Pulmonary artery endothelial cell (primary cell): Measurements from ENCODE around the gene PXK. TPM values are rescaled to one million over a fixed set of nuclear protein-coding genes. Genes with fewer than 3 reads are reported as not detected.

Source experiments
- DNase-seq: peaks from one replicate; pipeline ENCODE4 v3.0.0-alpha.2; 2011; ENCODE audit warnings: low read depth, low spot score
- total RNA-seq: library from RNA; depleted of rRNA; stranded (reverse); fragments of >200 nt; gene quantifications from 2 replicates; pipeline ENCODE4 v1.2.3, GENCODE V29; 2014

Gene PXK
- total RNA-seq, 1 donor from 2014 or later: 13.6 TPM

DNA sequence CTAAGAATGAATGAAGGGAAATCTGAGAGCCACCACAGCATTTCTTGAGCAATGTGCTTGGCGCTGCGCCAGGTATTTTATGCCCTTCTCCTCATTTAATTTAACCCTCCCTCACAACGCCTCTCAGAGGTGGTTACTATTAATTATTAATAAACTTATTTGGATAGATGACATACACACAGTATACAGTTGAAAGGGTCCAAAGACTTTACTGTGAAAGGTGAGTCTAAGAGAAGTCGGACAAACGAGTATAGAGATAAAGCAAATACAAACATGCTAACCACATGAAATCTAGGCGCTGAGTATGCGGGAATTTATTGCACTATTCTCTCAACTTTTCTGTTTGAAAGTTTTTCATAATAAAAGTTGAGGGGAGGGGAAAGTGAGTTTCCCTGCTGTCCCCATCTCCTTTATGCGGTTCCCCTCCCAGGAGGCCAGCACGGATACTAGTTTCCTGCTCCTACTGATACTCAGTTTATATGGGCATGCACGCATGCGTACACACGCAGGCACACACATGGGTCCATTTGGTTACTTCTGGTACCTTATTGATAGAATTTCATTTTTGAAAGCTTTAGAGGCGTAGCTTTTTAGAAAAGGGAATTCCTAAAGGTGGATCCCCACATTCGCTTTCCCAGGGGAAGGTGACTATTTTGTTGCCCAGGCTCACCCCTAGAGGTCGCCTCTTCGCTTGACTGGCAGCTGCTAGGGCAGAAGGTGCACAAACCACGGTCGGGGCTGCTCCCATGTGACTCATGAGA lies 130.7 kb downstream of the PXK start:
- DNase-seq: peak; percentile 15

DNA sequence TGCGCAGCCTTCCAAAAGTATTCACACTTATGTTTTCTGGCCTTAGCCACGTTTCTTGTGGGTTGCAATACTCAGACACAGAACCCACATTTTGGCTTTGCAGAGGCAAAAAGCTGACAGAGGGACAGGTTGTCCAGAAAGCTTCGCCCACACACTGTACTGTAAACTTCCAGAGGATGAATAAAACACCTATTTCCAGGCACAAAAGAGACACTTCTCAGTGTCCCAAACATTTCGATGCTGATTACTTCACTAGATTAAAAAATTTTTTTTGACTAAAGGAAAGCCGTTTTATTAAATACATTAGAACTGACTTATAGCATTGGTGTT lies 131.2 kb downstream of the PXK start:
- DNase-seq: no peak

DNA sequence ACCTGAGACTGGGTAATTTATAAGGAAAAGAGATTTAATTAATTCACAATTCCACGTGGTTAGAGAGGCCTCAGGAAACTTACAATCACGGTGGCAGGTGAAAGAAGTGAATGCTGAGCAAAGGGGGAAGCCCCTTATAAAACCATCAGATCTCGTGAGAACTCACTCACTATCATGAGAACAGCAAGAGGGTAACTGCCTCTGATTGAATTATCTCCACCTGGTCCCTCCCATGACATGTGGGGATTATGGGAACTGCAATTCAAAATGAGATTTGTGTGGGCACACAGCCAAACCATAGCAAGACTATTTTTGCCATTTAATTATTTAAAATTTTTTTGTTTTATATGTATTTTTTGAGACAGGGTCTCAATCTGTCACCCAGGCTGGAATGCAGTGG lies 132.2 kb downstream of the PXK start:
- no peak for DNase-seq

DNA sequence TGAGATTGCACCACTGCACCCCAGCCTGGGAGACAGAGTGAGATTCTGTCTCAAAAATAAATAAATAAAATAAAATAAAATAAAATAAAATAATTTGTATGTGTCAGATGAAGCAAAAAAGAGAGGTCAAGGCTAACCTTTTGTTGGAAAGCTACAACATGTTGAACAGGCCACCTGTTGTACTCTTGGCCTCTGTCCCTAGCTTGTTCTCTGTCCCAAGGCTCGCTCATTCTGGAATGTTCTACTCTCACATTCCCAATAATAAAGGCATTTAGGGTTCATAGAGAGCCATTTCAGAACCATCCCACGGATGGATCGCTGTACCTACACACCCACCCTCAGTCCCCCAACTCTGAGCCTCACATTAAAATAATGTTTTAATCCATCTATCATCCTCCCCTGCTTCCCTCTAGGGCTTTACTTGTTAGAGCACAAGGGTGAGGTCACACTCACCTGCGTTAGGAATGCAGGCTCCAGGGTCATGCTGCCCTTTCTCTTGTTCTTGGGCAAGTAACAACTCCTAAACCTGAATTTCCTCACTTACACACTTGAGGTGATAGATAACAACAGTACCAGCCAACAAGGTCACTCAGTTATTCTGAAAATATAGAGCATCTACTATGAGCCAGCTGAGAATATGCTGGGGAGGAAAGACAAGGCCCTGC lies 134.3 kb downstream of the PXK start:
- no peak for DNase-seq

DNA sequence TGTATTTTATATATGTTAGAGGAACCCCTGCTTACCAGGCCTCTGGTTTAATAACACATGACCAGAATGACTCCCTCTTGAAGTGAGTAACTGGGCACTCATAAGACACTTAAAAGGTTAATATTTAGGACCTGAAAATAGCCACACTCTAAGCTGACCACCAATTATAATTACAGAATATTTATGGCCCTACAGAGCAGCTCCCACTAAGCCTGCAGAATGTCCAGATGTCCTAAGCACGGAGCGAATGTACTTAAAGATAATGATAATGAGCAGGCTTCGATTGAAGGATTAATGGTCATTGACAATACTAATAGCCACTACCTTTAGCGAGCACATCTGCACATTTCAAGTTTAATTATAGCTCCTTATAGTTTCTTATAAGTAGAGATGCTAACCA lies 136.4 kb downstream of the PXK start:
- DNase-seq: no peak

DNA sequence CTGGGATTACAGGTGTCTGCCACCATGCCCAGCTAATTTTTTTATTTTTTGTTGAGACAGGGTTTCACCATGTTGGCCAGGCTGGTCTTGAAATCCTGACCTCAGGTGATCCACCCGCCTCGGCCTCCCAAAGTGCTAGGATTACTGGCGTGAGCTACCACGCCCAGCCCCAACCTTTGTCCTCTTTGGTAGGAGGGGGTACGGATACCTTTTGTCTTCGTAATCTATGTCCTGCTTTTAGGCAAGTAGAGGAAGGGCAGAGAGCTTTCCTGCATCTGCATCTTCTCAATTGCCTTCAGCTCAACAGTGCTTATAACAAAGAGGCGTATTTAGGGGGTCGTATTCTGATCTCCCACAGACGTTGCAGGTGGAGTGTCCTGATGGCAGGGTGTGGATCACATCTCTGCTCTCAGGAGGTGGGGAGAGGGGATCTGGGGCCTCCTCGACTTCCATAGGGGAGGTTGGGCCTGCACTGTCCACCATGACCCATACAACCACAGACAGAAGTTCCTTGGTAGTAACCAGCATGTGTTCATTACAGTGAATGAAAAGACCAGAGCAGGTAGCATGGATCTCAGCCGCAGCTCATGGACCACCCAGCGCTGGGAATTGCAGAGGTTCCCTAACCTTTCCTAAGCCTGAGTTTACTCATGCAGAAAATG lies 137.8 kb downstream of the PXK start:
- DNase-seq: no peak

DNA sequence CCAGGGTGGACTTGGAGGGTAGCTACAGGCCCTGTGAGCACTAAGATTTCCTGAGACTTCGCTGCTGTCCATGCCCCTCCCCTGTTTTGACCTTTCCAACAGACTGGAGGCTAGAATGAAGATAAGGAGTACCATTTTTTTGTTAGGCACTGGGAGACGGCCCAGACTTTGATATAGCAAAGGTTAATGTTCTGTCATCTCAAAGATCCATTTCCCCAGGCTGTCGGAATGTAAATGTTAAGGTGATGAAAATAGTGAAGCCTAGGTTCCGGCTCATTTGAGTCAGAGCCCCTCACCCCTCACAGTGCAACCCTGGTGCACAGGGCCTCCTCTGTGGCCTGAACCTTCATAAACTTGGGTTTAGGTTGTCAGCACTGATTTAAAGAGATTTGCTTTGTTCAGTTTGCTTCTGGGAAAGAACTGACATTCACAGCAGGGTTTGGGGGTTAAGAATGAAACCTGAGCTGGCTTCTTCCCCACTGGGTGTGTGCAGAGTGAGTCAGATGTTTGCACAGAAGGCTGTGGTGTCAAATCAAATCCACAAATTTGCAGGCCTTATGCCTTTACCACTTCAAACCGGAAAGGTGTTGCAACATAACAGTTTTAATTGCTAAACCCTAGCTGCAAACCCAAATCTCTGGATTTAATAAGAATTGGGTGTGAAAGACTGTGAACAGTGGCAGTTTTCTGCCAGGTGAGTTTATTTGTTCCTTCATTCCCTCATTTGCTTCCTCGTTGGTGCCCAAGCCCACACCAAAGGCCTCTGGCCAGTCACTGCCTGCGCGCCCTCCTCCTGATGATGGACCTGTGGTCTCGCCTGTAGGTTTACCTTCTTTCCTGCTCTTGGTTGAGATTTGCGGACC lies 138.6 kb downstream of the PXK start:
- no peak for DNase-seq

DNA sequence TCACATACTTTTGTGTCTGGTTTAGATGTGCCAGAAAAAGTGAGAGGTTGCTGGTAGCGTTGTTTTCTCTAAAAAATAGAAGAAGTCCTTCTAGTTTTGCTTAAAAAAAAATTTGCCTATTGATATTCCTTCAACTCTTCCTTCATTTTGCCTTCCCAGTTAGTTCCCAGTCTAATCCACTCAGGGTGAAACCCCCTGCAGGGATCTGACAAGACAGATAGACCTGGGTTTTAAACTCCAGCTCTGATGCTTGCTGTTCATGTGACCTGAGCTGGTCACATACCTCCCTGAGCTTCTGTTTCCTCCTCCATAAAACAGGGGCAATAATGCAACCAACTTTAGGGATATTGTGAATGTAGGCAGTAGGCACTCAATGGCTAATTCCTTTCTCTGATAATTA lies 140.6 kb downstream of the PXK start:
- DNase-seq: no peak

DNA sequence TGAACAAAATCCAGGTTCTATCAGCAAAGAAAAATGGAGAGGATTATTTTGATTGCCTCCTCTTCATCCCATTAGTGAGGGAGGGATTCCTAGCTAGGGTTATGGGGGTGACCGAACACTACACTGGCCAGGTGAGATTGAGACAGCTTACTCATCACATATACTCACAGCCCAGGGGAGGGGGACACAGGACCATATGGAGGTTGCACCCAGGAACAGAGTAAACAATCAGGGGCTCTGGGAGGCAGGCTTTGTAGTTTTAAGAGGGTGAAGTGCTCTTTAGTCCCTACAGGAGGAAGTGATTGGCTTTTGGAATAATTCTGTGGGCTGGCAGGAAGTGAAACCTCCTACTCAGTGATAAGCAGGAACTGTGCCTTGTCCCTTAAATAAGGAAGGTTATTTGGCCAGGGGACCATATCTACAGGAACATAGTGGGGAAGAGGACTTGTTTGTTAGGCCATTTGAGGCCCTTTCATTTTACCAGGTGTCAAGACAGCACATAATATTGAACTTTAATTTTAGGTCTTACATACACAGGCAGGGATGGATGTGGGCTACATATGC lies 141.7 kb downstream of the PXK start:
- DNase-seq: no peak

DNA sequence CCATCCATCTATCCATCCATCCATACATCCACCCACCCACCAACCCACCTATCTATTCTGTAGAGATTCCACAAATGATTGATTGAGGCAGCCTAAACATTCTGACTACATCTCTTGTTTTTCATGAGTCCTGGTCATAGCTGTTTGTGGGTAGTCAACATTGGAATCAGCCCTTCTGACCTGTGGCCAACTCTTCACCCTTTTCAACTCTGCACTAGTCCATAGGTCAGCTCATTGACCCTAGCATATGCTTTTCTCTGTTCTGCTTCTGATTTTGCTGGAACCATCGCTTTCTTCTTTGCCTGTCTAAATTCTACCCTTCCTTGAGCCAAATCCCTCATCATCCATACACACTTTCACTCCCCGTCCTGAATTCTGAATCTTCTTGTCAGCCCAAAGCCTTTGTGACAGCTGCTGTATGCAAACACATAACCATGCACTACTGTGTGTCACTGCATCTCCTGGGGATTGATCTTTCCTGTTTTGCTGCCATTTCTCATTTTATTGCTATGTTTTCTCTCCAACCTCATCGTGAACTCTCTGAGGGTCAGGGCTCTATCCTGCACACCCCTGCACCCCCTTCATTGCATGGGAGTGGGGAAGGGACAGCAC lies 142.4 kb downstream of the PXK start:
- DNase-seq: no peak

Other genes with a start within 250 kb of the PXK start
- gene DNASE1L3, start 121.9 kb upstream of the PXK start, total RNA-seq: 0.07 and 0.20 TPM in 2 replicates
- gene ABHD6, start 95.1 kb upstream of the PXK start, total RNA-seq: 5.9 and 9.0 TPM in 2 replicates
- gene RPP14, start 26.6 kb upstream of the PXK start, total RNA-seq: 17.4 and 17.8 TPM in 2 replicates
- 5.4 and 8.7 TPM in 2 replicates for gene HTD2, start 26.4 kb upstream of the PXK start, total RNA-seq
- 59.7 and 95.6 TPM in 2 replicates for gene PDHB, start 100.9 kb downstream of the PXK start, total RNA-seq
- 5.7 and 8.4 TPM in 2 replicates for gene KCTD6, start 159.2 kb downstream of the PXK start, total RNA-seq
- 1.3 and 1.8 TPM in 2 replicates for gene ACOX2, start 204.3 kb downstream of the PXK start, total RNA-seq
- 3.8 and 9.6 TPM in 2 replicates for gene FAM107A, start 244.5 kb downstream of the PXK start, total RNA-seq